K562 (cell line): ENCODE data around the gene GLRX5. TPM values are rescaled to one million over a fixed set of nuclear protein-coding genes. Genes with fewer than 3 reads are reported as not detected.

ENCODE experiments used
- ATAC-seq: fragments of 200-7000 bp; cut with Tn5 transposase; 3 replicates; pipeline ENCODE4 v1.9.1; 2020; ENCODE audit warnings: moderate library complexity
- BruUV-seq: library from RNA; stranded (reverse); fragments of 400-500 nt; replicated peaks from 2 replicates; lab custom pipeline; 2021; lab: Mats Ljungman, UMichigan
- CTCF ChIA-PET: fragments of 300-600 bp; formaldehyde crosslinking; extraction: SDS; loops from one replicate; lab custom pipeline; 2021; ENCODE audit warnings: low intra/inter-chr PET ratio; lab: Yijun Ruan, JAX
- POLR2A ChIA-PET: fragments of 300-600, 350-650 bp; sonication (Branson Sonifier 250); formaldehyde crosslinking; extraction: SDS; loops from one replicate; lab custom pipeline; 2021; ENCODE audit warnings: antibody characterized with exemption, inconsistent platforms; lab: Yijun Ruan, JAX
- DNase-seq, 4 experiments: peaks; one replicate each; pipeline versions ENCODE4 v3.0.0 to v3.0.0-alpha.2; 2011 to 2018; ENCODE audit warnings: low spot score in 3 of 4, mixed read lengths in 3 of 4; ENCODE audit errors: extremely low read depth in 1 of 4
- FAIRE-seq: peaks from 2 replicates; lab custom pipeline; 2011; peaks lifted over from hg19 to GRCh38; lab: Jason Lieb, UNC
- H2AFZ ChIP-seq: 2 replicates; pipeline ENCODE4 v1.6.0; 2011; ENCODE audit warnings: low read depth, low read length, control low read depth, inconsistent platforms
- H3K27ac ChIP-seq: fragments of 200-600 bp; 3 replicates; pipeline ENCODE4 v1.8.0; 2011; ENCODE audit warnings: low read depth, mild to moderate bottlenecking, control low read depth, inconsistent platforms, low read length, moderate library complexity, mixed read lengths; ENCODE audit errors: extremely low read depth
- H3K27me3 ChIP-seq, 2 experiments: fragments of 300-600 bp in 1 of 2; 2 replicates in 1 of 2; 3 replicates in 1 of 2; pipeline versions ENCODE4 v1.6.0 to v1.8.0; 2011; ENCODE audit warnings: inconsistent platforms in 2 of 2, low read length in 2 of 2, mild to moderate bottlenecking in 1 of 2, mixed read lengths in 1 of 2, moderate library complexity in 1 of 2; ENCODE audit not compliant: control insufficient read depth in 2 of 2, insufficient read depth in 2 of 2
- H3K36me3 ChIP-seq: fragments of 300-600 bp; 3 replicates; pipeline ENCODE4 v1.8.0; 2011; ENCODE audit warnings: mild to moderate bottlenecking, low read length, inconsistent platforms; ENCODE audit not compliant: control insufficient read depth, insufficient read depth
- H3K4me1 ChIP-seq, 2 experiments: fragments of 200-600 bp in 1 of 2; replicated peaks in 1 of 2; 2 replicates in 1 of 2; 3 replicates in 1 of 2; pipeline versions ENCODE4 v1.5.1 to v1.8.0; 2011; ENCODE audit warnings: inconsistent platforms in 2 of 2, low read length in 2 of 2, mild to moderate bottlenecking in 1 of 2, mixed read lengths in 1 of 2, moderate library complexity in 1 of 2; ENCODE audit not compliant: control insufficient read depth in 2 of 2, insufficient read depth in 2 of 2
- H3K4me2 ChIP-seq: 2 replicates; pipeline ENCODE4 v1.6.1; 2011; ENCODE audit warnings: low read length, control low read depth, inconsistent platforms, mixed read lengths; ENCODE audit not compliant: insufficient read depth
- H3K4me3 ChIP-seq: fragments of 200-600 bp; sonication (generic), shearing (Covaris generic); 2 replicates; pipeline ENCODE4 v1.5.1; 2016; ENCODE audit warnings: control low read depth, inconsistent platforms
- H3K79me2 ChIP-seq: fragments of 200-600 bp; 3 replicates; pipeline ENCODE4 v1.8.0; 2011; ENCODE audit warnings: low read length, inconsistent platforms; ENCODE audit not compliant: control insufficient read depth, insufficient read depth
- H3K9ac ChIP-seq, 2 experiments: 2 replicates each; pipeline versions ENCODE4 v1.6.0 to v1.6.1; 2011; ENCODE audit warnings: low read depth in 2 of 2, low read length in 2 of 2, control low read depth in 1 of 2, inconsistent platforms in 1 of 2, mild to moderate bottlenecking in 1 of 2, mixed read lengths in 1 of 2; ENCODE audit not compliant: insufficient read depth in 1 of 2
- H3K9me1 ChIP-seq: one replicate; pipeline ENCODE4 v1.6.0; 2011; ENCODE audit warnings: inconsistent platforms, mild to moderate bottlenecking, low read length, moderate library complexity; ENCODE audit not compliant: control insufficient read depth, insufficient read depth
- H3K9me3 ChIP-seq: replicated peaks from 2 replicates; pipeline ENCODE4 v1.5.1; 2011; ENCODE audit warnings: low read depth, low read length, inconsistent platforms; ENCODE audit not compliant: control insufficient read depth, insufficient read depth
- H4K20me1 ChIP-seq: replicated peaks from 2 replicates; pipeline ENCODE4 v1.6.1; 2011; ENCODE audit warnings: low read length, inconsistent platforms, mixed read lengths; ENCODE audit not compliant: control insufficient read depth, insufficient read depth
- ARHGAP35 ChIP-seq: fragments of 450-650 bp; IDR thresholded peaks from 2 replicates; pipeline ENCODE4 v1.6.1; 2018; ENCODE audit not compliant: partially characterized antibody
- CREM ChIP-seq: IDR thresholded peaks from 2 replicates; pipeline ENCODE4 v1.6.1; 2014; ENCODE audit warnings: antibody characterized with exemption, low read depth
- DACH1 ChIP-seq: fragments of 450-650 bp; IDR thresholded peaks from 2 replicates; pipeline ENCODE4 v1.6.1; 2018; ENCODE audit not compliant: partially characterized antibody
- DPF2 ChIP-seq: fragments of 450-650 bp; IDR thresholded peaks from 2 replicates; pipeline ENCODE4 v1.6.1; 2016
- ETS2 ChIP-seq: IDR thresholded peaks from 2 replicates; pipeline ENCODE4 v1.6.1; 2016; ENCODE audit warnings: borderline replicate concordance, missing genetic modification characterization, mild to moderate bottlenecking, moderate library complexity, missing compliant biosample characterization; ENCODE audit not compliant: poor library complexity, severe bottlenecking
- MAZ ChIP-seq, 2 experiments: fragments of 450-650 bp in 1 of 2; sonication (generic) in 1 of 2; formaldehyde crosslinking; IDR thresholded peaks in 1 of 2; conservative IDR thresholded peaks in 1 of 2; 2 replicates each; pipeline versions ENCODE4 v1.4.0 to v1.5.0; 2020; ENCODE audit warnings: mild to moderate bottlenecking in 1 of 2, missing genetic modification reagents in 1 of 2
- MYC ChIP-seq, 2 experiments: fragments of 250-450 bp in 1 of 2; sonication (Bioruptor Pico) in 1 of 2; IDR thresholded peaks; 2 replicates each; pipeline versions ENCODE4 v1.5.1 to v1.6.1; 2012 to 2021; ENCODE audit warnings: low read depth in 2 of 2, borderline replicate concordance in 1 of 2, improper control_type of control experiment in 1 of 2, low read length in 1 of 2, mild to moderate bottlenecking in 1 of 2, moderate library complexity in 1 of 2
- NFE2L1 ChIP-seq: fragments of 450-650 bp; IDR thresholded peaks from 2 replicates; pipeline ENCODE4 v1.6.1; 2016; ENCODE audit warnings: missing genetic modification characterization, low read depth, mild to moderate bottlenecking, missing compliant biosample characterization, moderate library complexity, borderline replicate concordance
- PHB ChIP-seq: fragments of 250-450 bp; sonication (Bioruptor Pico); IDR thresholded peaks from 2 replicates; pipeline ENCODE4 v1.5.0; 2021
- SIRT6 ChIP-seq: IDR thresholded peaks from one replicate; pipeline ENCODE4 v1.6.1; 2012; ENCODE audit warnings: low read depth, mild to moderate bottlenecking, control low read depth, inconsistent platforms, low read length, moderate library complexity
- SPI1 ChIP-seq: IDR thresholded peaks from 2 replicates; pipeline ENCODE4 v1.6.1; 2011; ENCODE audit warnings: low read depth, low read length, control low read depth, borderline replicate concordance
- TRIM25 ChIP-seq: fragments of 450-650 bp; IDR thresholded peaks from 2 replicates; pipeline ENCODE4 v1.7.0; 2016; ENCODE audit warnings: borderline replicate concordance
- ZBTB26 ChIP-seq: fragments of 450-650 bp; formaldehyde crosslinking; IDR thresholded peaks from 2 replicates; pipeline ENCODE4 v1.4.0; 2022; ENCODE audit warnings: missing genetic modification characterization
- ZNF668 ChIP-seq: fragments of 250-450 bp; sonication (Bioruptor Pico); IDR thresholded peaks from 2 replicates; pipeline ENCODE4 v1.8.0; 2022; ENCODE audit warnings: mild to moderate bottlenecking, inconsistent platforms
- ZNF764 ChIP-seq: fragments of 250-450 bp; sonication (Bioruptor Pico); IDR thresholded peaks from 2 replicates; pipeline ENCODE4 v1.4.0; 2020; ENCODE audit warnings: low read depth, mild to moderate bottlenecking, moderate library complexity
- WGBS: fragments of 100-300 bp; shearing (Covaris generic); methylation state at CpG from one replicate; pipeline ENCODE4 v1.1.6; 2016; ENCODE audit warnings: low coverage, mixed read lengths; ENCODE audit not compliant: insufficient coverage; ENCODE audit errors: missing lambda C conversion rate; 5-methylcytosine and 5-hydroxymethylcytosine counted together
- in situ Hi-C: fragments of 300-500 bp; cut with MboI; formaldehyde crosslinking; loops from 4 replicates; pipeline ENCODE4 v1.15.0; 2018; ENCODE audit warnings: inconsistent platforms, mixed read lengths
- intact Hi-C: fragments of 100-400 bp; cut with micrococcal nuclease; formaldehyde crosslinking; loops from 2 replicates; pipeline ENCODE4 v1.14.2; 2022
- polyA plus RNA-seq, 8 experiments: library from polyadenylated mRNA; depleted of rRNA in 4 of 8; stranded (reverse) in 5 of 8; unstranded in 3 of 8; fragments of >200 nt; fragmentation: Nextera tagmentation in 2 of 8; fragmentation: Illumina TruSeq in 1 of 8; extraction: Ambion mirVana in 2 of 8; extraction: Trizol in 1 of 8; gene quantifications; 2 replicates each; pipeline versions ENCODE4 v1.2.1 to v1.2.3, GENCODE V29; 2011 to 2014; ENCODE audit warnings: inconsistent platforms in 1 of 8, missing spikeins in 1 of 8
- total RNA-seq, 7 experiments: library from RNA; depleted of rRNA in 6 of 7; stranded (reverse); fragments of >200 nt in 6 of 7; fragmentation: Illumina TruSeq in 2 of 7; extraction: Trizol in 2 of 7; gene quantifications; 2 replicates each; pipeline versions ENCODE4 v1.2.1 to v1.2.3, GENCODE V29; 2011 to 2021; ENCODE audit warnings: low replicate concordance in 1 of 7

The GLRX5 gene
- total and polyA plus RNA-seq, 9 of the 15 experiments (the other 6 are each of a cell fraction or from before 2014, with no cell fraction given) = 16.7 to 96.8 (median 66.8) TPM

GRCh38 chr14:95547272-95547625, 12.4 kb downstream of the GLRX5 start (continued):
- TF ChIP-seq MAZ (CRISPR knock-in tag; conservative IDR thresholded peaks at IDR 0.05 in 1 of 2, IDR thresholded peaks at IDR 0.05 in 1 of 2) = no peak

- ATAC-seq = no peak
- intact Hi-C loops (no loop called here), in situ Hi-C loops (no loop called here)
- Histone ChIP-seq H3K9me3 (no peaks in the 10 kb centered on the region), H3K79me2 (peaks cover 38% of the 10 kb centered on the region), H3K9ac (no peak overlapping the region), H3K36me3 (peaks cover 50% of the 10 kb centered on the region), H3K27ac (no peak overlapping the region), H3K4me2 (no peak overlapping the region), H3K9me1 (no peaks in the 10 kb centered on the region), H3K27me3 (no peaks in the 10 kb centered on the region), H3K4me1 (peaks cover 10 to 33% of the 10 kb centered on the region in 2 experiments; a peak in 4 of 5 replicates), H4K20me1 (peaks cover 12% of the 10 kb centered on the region; the same call in 1 of the 2 replicates), H3K4me3 (no peak overlapping the region), H2AFZ (no peak overlapping the region)
- ChIA-PET CTCF (no interaction called here), POLR2A (no interaction called here)
- WGBS = 81% methylated on average over 13 of the region's 14 CpGs
- no peak for FAIRE-seq
- DNase-seq = no peak
- BruUV-seq = no TSS peak
- no peak for TF ChIP-seq ZNF668 (CRISPR knock-in tag)
- no peak for TF ChIP-seq ZNF764 (CRISPR knock-in tag)
- TF ChIP-seq ARHGAP35 = no peak
- no peak for TF ChIP-seq SPI1
- no peak for TF ChIP-seq TRIM25
- no peak for TF ChIP-seq MYC (IDR thresholded peaks at IDR 0.05; ENCODE audit: low read depth, low read length)
- TF ChIP-seq MYC (CRISPR knock-in tag; IDR thresholded peaks at IDR 0.05; ENCODE audit: borderline replicate concordance, low read depth) = no peak
- TF ChIP-seq DACH1 = no peak
- TF ChIP-seq ETS2 (tag) = no peak
- no peak for TF ChIP-seq PHB (CRISPR knock-in tag)
- no peak for TF ChIP-seq NFE2L1 (tag)
- TF ChIP-seq CREM = no peak
- TF ChIP-seq SIRT6 = no peak
- no peak for TF ChIP-seq ZBTB26 (CRISPR knock-in tag)
- no peak for TF ChIP-seq DPF2
These were observed 12.9 kb downstream of the GLRX5 start for GRCh38 chr14:95547626-95548327.
